Loucy (cell line): ENCODE results near the gene BMERB1.

ENCODE experiments used
- H2AFZ ChIP-seq: fragments of 200-600 bp; sonication (generic); 2 replicates; pipeline ENCODE4 v1.6.0; 2016; ENCODE audit warnings: antibody characterized with exemption, mild to moderate bottlenecking, low read length, moderate library complexity
- H3F3A ChIP-seq: fragments of 200-600 bp; 2 replicates; pipeline ENCODE4 v1.6.0; 2016; ENCODE audit warnings: antibody characterized with exemption, low read depth, mild to moderate bottlenecking
- H3K27me3 ChIP-seq: fragments of 200-600 bp; sonication (generic); 2 replicates; pipeline ENCODE4 v1.6.1; 2014; ENCODE audit warnings: low read length, mild to moderate bottlenecking; ENCODE audit not compliant: insufficient read depth, poor library complexity, severe bottlenecking
- H3K36me3 ChIP-seq: fragments of 200-600 bp; sonication (generic); 2 replicates; pipeline ENCODE4 v1.6.1; 2016; ENCODE audit warnings: low read length; ENCODE audit not compliant: insufficient read depth
- H3K4me1 ChIP-seq: fragments of 200-600 bp; sonication (generic); 2 replicates; pipeline ENCODE4 v1.5.1; 2014; ENCODE audit warnings: low read length, mild to moderate bottlenecking; ENCODE audit not compliant: insufficient read depth, poor library complexity, severe bottlenecking
- H3K4me2 ChIP-seq: fragments of 200-600 bp; sonication (generic); 2 replicates; pipeline ENCODE4 v1.6.0; 2014; ENCODE audit warnings: antibody characterized with exemption, low read length, low read depth, mild to moderate bottlenecking; ENCODE audit not compliant: poor library complexity, severe bottlenecking
- H3K4me3 ChIP-seq: fragments of 200-600 bp; sonication (generic); 2 replicates; pipeline ENCODE4 v1.5.1; 2014; ENCODE audit warnings: low read length, mild to moderate bottlenecking, mixed read lengths; ENCODE audit not compliant: poor library complexity, severe bottlenecking
- H3K79me2 ChIP-seq: fragments of 200-600 bp; sonication (generic); 2 replicates; pipeline ENCODE4 v1.6.1; 2014; ENCODE audit warnings: low read length; ENCODE audit not compliant: insufficient read depth
- H3K9ac ChIP-seq: fragments of 200-600 bp; sonication (generic); 2 replicates; pipeline ENCODE4 v1.6.0; 2014; ENCODE audit warnings: mild to moderate bottlenecking, low read depth, low read length, moderate library complexity; ENCODE audit not compliant: poor library complexity, severe bottlenecking
- H3K9me2 ChIP-seq: fragments of 200-600 bp; sonication (generic); replicated peaks from 2 replicates; pipeline ENCODE4 v1.6.1; 2016; ENCODE audit warnings: low read depth, low read length, mixed read lengths
- H3K9me3 ChIP-seq: fragments of 200-600 bp; sonication (generic); 2 replicates; pipeline ENCODE4 v1.6.1; 2014; ENCODE audit warnings: mild to moderate bottlenecking, antibody characterized with exemption, low read length, low read depth; ENCODE audit not compliant: insufficient read depth
- H4K20me1 ChIP-seq: fragments of 200-600 bp; sonication (generic); 2 replicates; pipeline ENCODE4 v1.6.0; 2014; ENCODE audit warnings: antibody characterized with exemption, low read length, mild to moderate bottlenecking; ENCODE audit not compliant: insufficient read depth, poor library complexity, severe bottlenecking
- EZH2phosphoT487 ChIP-seq: fragments of 200-600 bp; IDR thresholded peaks from 2 replicates; pipeline ENCODE4 v1.6.1; 2018; ENCODE audit warnings: antibody characterized with exemption, mild to moderate bottlenecking, moderate library complexity, borderline replicate concordance
- TF ChIP-seq, protein P1 (sequence below): fragments of 200-600 bp; sonication (generic); conservative IDR thresholded peaks from 2 replicates; pipeline ENCODE4 v1.5.1; 2014; ENCODE audit warnings: mild to moderate bottlenecking, antibody characterized with exemption, low read length

BMERB1 gene

DNA sequence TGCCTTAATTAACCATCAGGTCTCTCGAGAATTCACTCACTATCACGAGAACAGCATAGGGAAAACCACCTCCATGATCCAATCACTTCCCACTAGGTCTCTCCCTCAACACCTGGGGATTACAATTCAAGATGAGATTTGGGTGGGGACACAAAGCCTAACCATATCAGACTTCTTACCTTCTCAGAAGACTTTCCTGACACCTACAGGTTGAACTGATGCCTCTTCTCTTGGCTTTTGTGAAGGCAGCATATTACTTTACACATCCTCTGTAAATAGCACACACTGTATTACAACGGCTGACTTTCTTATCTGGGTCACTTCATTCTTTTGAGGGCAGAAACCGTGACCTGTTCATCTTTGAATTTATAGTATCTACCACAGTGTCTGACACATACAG is 23.6 kb downstream of the BMERB1 start:
- no peaks in the 10 kb centered on the region for H3K9me2 ChIP-seq
- H3K9me3 ChIP-seq, result no peaks in the 10 kb centered on the region
- no peaks in the 10 kb centered on the region for H3K36me3 ChIP-seq
- no peaks in the 10 kb centered on the region for H3K27me3 ChIP-seq
- no peak for TF ChIP-seq EZH2phosphoT487
- TF ChIP-seq, protein P1, sequence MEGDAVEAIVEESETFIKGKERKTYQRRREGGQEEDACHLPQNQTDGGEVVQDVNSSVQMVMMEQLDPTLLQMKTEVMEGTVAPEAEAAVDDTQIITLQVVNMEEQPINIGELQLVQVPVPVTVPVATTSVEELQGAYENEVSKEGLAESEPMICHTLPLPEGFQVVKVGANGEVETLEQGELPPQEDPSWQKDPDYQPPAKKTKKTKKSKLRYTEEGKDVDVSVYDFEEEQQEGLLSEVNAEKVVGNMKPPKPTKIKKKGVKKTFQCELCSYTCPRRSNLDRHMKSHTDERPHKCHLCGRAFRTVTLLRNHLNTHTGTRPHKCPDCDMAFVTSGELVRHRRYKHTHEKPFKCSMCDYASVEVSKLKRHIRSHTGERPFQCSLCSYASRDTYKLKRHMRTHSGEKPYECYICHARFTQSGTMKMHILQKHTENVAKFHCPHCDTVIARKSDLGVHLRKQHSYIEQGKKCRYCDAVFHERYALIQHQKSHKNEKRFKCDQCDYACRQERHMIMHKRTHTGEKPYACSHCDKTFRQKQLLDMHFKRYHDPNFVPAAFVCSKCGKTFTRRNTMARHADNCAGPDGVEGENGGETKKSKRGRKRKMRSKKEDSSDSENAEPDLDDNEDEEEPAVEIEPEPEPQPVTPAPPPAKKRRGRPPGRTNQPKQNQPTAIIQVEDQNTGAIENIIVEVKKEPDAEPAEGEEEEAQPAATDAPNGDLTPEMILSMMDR, result no peak
- no peak overlapping the region for H3K4me2 ChIP-seq
- H4K20me1 ChIP-seq, result no peaks in the 10 kb centered on the region
- no peaks in the 10 kb centered on the region for H3F3A ChIP-seq
- H3K9ac ChIP-seq, result no peak overlapping the region
- no peak overlapping the region for H2AFZ ChIP-seq
- no peaks in the 10 kb centered on the region for H3K4me1 ChIP-seq
- no peaks in the 10 kb centered on the region for H3K79me2 ChIP-seq
- H3K4me3 ChIP-seq, result no peak overlapping the region

DNA sequence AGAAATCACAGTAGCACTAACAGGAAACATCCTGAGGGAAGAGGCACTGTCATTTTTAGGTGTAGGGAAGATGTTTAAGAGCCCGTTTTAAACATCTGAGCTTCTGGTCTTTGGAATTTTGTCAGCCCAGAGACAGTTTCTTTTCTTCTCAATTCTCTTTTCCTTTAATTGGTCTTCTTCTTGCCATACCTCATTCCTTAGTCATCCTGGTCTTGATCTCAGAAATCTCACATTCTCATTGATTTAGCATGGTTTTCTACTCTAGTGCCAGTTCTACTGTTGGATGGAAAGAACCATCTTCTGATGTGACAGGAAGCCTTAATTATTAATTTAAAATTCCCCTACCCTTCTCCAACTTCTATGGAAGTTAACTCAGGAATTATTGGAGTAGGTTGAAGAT is 25.4 kb downstream of the BMERB1 start:
- no peaks in the 10 kb centered on the region for H3K27me3 ChIP-seq
- no peaks in the 10 kb centered on the region for H3K9me2 ChIP-seq
- H4K20me1 ChIP-seq, result no peaks in the 10 kb centered on the region
- H3K36me3 ChIP-seq, result no peaks in the 10 kb centered on the region
- no peak overlapping the region for H3K9ac ChIP-seq
- H3K4me2 ChIP-seq, result no peak overlapping the region
- no peaks in the 10 kb centered on the region for H3K9me3 ChIP-seq
- no peak overlapping the region for H2AFZ ChIP-seq
- no peaks in the 10 kb centered on the region for H3K79me2 ChIP-seq
- H3F3A ChIP-seq, result no peaks in the 10 kb centered on the region
- no peak for TF ChIP-seq EZH2phosphoT487
- TF ChIP-seq, protein P1, result no peak
- H3K4me1 ChIP-seq, result no peaks in the 10 kb centered on the region
- no peak overlapping the region for H3K4me3 ChIP-seq

DNA sequence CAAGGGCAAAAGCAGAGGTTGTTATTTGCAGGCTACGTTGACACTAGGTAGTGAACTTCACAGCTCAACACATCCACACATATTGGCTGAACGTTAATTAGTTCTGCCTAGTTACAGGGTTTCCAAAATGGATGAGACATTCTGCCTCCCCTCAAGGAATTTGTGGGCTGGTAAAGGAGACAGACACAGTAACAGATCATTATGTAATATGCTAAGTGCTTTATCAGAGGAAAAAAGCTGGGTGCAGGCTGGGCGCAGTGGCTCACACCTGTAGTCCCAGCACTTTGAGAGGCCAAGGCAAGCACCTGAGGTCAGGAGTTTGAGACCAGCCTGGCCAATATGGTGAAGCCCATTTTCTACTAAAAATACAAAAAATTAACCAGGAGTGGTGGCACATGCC is 26.2 kb downstream of the BMERB1 start:
- Histone ChIP-seq H3K27me3 (no peaks in the 10 kb centered on the region), H3K4me3 (no peak overlapping the region), H3K4me1 (no peaks in the 10 kb centered on the region), H3K36me3 (no peaks in the 10 kb centered on the region), H3K9ac (no peak overlapping the region), H3K79me2 (no peaks in the 10 kb centered on the region), H3K9me2 (no peaks in the 10 kb centered on the region), H3K9me3 (no peaks in the 10 kb centered on the region), H2AFZ (no peak overlapping the region), H4K20me1 (no peaks in the 10 kb centered on the region), H3K4me2 (no peak overlapping the region), H3F3A (no peaks in the 10 kb centered on the region)
- TF ChIP-seq, protein P1, result no peak
- no peak for TF ChIP-seq EZH2phosphoT487
